GM18907 (cell line): ENCODE data around the gene SDE2.

Experiments
- ATAC-seq: cut with Tn5 transposase; IDR thresholded peaks from one replicate; pipeline ENCODE4 v1.9.1; 2021; ENCODE audit warnings: mild to moderate bottlenecking, moderate library complexity; ENCODE audit not compliant: unreplicated experiment

SDE2 gene

DNA sequence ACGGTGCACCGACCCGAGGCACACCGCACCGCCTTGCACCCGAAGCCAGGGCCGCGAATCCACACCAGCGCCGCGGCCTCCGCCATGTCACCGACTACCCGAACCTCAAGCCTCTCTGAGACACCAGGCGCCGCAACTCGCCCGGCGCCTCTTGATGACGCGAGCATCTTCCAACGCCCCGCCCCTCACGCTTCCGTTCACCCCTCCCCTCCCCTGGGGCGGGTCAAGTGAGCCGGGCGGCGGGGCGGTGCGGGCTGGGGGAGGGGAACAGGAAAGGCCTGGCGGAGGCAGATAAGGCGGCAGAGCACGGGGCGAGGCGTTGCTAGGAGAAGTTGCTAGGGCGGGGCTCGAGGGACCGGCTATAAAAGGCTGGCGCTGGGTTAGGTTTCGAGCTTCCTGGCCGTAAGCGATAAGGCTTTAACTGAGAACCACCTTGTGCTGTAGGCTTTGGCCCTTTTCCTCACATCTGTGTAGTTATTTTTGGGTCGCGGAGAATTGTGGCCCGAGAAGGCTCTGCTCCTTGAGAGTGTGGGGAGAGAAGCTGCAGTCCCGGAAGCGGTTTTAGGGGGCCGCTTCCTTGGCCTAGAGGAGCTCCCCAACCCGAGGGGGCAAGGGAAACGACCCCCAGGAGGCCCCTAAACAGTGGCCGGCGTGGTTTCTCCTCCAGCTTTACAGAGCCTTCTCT is at the start of gene SDE2:
Gene SDE2 (minus strand): TSS at position 117 of the 685 bp plus-strand sequence. CDS start 31 bp downstream, at position 86.
- peak; percentile 84 for ATAC-seq

GRCh38 chr1:226048886-226049285 is 49.7 kb upstream of the SDE2 start:
- ATAC-seq = no peak

GRCh38 chr1:226047495-226047894 is 48.4 kb upstream of the SDE2 start:
- no peak for ATAC-seq

DNA sequence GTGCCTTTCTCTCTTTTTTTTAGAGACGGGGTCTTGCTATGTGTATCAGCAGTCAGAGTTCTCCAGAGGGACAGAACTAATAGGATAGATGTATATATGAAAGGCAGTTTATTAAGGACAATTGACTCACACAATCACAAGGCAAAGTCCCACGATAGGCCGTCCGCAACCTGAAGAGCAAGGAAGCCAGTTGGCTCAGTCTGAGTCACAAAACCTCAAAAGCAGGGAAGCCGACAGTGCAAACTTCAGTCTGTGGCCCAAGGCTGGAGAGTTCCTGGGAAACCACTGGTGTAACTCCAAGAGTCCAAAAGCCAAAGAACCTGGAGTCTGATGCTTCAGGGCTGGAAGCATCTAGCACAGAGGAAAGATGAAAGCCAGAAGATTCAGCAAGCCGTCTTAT is 47.1 kb upstream of the SDE2 start:
- no peak for ATAC-seq

- no peak for ATAC-seq
These were observed 45.5 kb upstream of the SDE2 start for GRCh38 chr1:226044514-226045101.

GRCh38 chr1:226041419-226041818 is 42.3 kb upstream of the SDE2 start:
- ATAC-seq = no peak

DNA sequence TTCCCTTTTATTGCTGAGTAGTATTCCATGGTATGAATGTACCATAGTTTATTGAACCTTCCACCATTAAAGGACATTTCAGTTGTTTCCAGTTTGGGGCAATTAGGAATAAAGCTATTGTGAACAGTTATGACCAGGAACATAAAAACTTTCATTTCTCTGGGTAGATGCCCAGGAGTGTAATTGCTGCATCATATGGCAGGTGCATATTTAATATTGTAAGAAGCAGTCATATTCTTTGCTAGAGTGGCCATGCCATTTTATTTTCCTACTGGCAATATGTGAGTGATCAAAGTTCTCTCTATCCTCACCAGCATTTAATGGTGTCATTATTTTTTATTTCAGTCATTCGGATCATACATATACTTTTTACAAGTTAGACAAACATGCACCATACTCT is 39.5 kb upstream of the SDE2 start:
- no peak for ATAC-seq

DNA sequence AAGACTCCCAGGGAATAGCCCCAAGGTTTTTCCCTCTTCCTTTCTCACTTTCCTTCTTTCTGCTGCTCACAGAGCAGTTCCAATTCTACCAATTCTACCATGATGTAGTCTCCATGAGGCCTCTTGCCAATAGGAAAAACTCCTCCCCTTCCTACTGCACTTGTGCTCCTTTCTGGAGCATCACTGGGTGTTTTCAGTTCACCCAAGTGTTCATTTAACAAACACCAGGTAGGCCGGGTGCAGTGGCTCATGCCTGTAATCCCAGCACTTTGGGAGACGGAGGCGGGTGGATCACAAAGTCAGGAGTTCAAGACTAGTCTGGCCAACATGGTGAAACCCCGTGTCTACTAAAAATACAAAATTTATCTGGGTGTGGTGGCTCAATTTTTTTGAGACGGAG is 36.8 kb upstream of the SDE2 start:
- ATAC-seq = no peak

DNA sequence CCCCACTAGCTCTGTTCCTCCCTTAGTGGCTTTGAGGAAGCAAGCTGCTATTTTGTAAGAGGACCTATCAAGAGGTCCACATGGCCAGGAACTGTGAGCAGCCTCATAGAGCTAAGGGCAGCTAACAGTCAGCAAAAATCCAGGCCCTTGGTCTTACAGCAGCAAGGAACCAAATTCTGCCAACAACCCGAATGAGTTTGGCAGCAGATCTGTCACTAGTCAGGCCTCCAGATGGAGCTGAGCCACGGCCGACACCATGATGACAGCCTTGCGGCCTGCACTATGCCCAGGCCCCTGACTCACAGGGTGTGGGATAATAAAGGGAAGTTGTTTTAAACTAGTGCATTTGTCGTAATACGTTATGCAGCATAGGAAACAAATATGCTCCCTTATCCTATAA is 35.3 kb upstream of the SDE2 start:
- ATAC-seq = no peak

- ATAC-seq = no peak
These were observed 34.8 kb upstream of the SDE2 start for GRCh38 chr1:226033991-226034390.

GRCh38 chr1:226033582-226033981 is 34.4 kb upstream of the SDE2 start:
- no peak for ATAC-seq

DNA sequence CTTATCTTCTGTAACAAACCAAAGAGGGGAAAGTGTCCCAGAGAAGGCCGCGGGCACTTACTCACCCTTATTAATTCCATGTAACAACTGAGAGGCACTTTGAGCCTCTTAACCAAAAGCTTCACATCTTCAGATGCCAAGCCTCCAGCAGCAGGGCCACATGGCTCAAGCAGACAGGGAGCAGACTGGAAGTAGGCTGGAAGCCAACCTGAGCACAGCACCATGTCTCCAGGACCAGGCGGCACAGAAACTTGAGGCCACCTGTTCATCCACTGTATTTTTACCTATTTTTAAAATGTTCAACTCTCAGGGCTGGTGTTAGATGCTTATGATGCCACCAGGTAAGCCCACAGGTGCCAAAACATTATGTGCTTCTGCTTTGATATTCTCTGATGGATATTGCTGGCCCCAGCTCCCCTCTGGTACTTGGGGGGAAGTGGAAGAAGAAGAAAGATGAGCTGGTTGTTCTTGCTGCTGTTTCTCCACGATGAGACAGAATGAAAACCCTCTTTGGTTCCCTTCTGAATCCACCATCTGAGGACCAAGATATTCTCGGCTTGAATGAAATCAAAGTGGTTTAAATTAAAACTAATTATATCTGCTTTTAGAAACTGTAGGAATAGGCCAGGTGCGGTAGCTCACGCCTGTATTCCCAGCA is 30.6 kb upstream of the SDE2 start:
- ATAC-seq = peak; percentile 7

- peak; percentile 84 for ATAC-seq
These were observed 30.0 kb upstream of the SDE2 start for GRCh38 chr1:226029093-226029496.

DNA sequence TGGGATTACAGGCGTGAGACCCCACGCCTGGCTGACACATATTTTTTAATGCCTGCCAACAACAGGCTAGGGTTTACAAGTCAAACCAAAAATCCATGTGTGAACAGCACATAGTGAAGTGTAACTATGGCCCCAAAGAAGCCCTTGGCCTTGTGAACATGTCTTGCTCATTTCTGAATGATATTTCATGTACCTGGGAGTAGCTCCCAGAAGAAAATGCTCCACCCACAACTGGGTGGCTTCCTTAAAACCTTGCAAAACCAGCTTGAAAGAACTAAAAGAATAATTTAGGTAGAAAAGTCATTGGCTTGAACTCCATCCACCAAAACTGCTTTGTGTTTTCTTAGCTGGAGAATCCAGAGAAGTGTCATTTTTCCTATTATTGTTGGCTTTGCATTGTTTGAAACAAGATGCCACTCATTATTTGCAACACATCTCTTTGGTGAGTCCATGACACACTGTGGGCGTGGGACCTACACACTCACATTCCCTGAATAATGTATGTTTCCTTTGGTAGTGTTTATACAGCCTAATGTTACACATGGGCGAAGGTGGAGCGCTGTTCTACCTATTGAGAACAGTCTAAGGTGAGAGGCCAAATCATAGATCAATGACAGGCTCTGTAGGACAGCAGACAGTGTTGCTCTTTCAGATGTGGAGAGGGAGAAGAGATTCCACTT is 28.5 kb upstream of the SDE2 start:
- no peak for ATAC-seq

- no peak for ATAC-seq
These were observed 27.7 kb upstream of the SDE2 start for GRCh38 chr1:226026833-226027232.

DNA sequence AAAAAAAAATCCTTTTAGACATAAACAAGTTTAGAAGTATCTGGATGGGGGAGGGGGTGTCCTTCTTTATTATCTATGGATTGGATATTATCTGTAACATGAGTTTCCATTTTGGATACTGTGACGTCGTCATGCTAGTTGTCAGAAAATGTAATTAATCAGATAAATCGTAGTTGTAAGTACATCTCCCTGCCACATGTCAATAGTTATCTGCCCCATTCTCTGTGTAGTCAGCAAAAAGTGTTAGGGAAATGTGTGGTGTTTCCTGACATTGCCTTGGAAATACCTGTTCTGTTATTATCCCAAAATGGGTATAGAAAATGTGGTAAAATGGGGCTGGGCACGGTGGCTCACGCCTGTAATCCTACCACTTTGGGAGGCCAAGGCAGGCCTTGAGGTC is 24.6 kb upstream of the SDE2 start:
- no peak for ATAC-seq

GRCh38 chr1:226021801-226022200 is 22.7 kb upstream of the SDE2 start:
- no peak for ATAC-seq

GRCh38 chr1:226021401-226021800 is 22.3 kb upstream of the SDE2 start:
- no peak for ATAC-seq

- ATAC-seq = no peak
These were observed 20.4 kb upstream of the SDE2 start for GRCh38 chr1:226019572-226019971.

GRCh38 chr1:226017070-226017469 is 17.9 kb upstream of the SDE2 start:
- no peak for ATAC-seq

DNA sequence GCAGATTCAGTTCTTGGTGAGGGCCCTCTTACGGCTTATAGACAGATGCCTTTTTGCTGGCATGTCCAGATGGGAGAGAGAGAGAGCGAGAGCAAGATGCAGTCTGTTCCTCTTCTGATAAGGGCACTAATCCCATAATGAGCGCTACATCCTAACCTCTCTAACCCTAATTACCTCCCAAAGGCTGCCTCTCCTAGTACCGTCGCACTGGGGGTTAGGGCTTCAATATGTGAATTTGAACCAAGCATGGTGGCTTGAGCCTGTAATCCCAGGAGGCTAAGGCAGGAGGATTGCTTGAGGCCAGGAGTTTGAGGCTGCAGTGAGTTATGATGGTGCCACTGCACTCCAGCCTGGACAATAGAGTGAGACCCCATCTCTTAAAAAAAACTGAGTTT is 10.5 kb upstream of the SDE2 start:
- no peak for ATAC-seq
